NCI-H524 treated with DMSO at 0.1 percent for 48 hours (cell line): ENCODE measurements around the gene MAD1L1.

ENCODE experiments used
- DNase-seq: peaks from one replicate; lab custom pipeline; 2025; lab: John Stamatoyannopoulos, UW

The MAD1L1 gene

GRCh38 chr7:2139004-2139699, 93.6 kb downstream of the MAD1L1 start:
- no peak for DNase-seq

- DNase-seq, result no peak
Observed at GRCh38 chr7:2138146-2138765, 94.5 kb downstream of the MAD1L1 start.

GRCh38 chr7:2134740-2135139, 98.0 kb downstream of the MAD1L1 start:
- no peak for DNase-seq

- no peak for DNase-seq
Observed at GRCh38 chr7:2132243-2132642, 100.5 kb downstream of the MAD1L1 start.

- no peak for DNase-seq
Observed at GRCh38 chr7:2131800-2132199, 100.9 kb downstream of the MAD1L1 start.

GRCh38 chr7:2131341-2131740, 101.4 kb downstream of the MAD1L1 start:
- no peak for DNase-seq

GRCh38 chr7:2130096-2130375, 102.7 kb downstream of the MAD1L1 start:
- DNase-seq, result no peak

GRCh38 chr7:2129323-2130095, 103.2 kb downstream of the MAD1L1 start:
- DNase-seq, result no peak

- no peak for DNase-seq
Observed at GRCh38 chr7:2128601-2129322, 104.0 kb downstream of the MAD1L1 start.

GRCh38 chr7:2126621-2127020, 106.1 kb downstream of the MAD1L1 start:
- DNase-seq, result no peak

GRCh38 chr7:2125931-2126330, 106.8 kb downstream of the MAD1L1 start:
- no peak for DNase-seq

GRCh38 chr7:2124604-2125345, 108.0 kb downstream of the MAD1L1 start:
- no peak for DNase-seq

- no peak for DNase-seq
Observed at GRCh38 chr7:2123916-2124315, 108.8 kb downstream of the MAD1L1 start.

GRCh38 chr7:2123360-2123759, 109.4 kb downstream of the MAD1L1 start:
- DNase-seq, result no peak

GRCh38 chr7:2122651-2123050, 110.1 kb downstream of the MAD1L1 start:
- no peak for DNase-seq

GRCh38 chr7:2120841-2121830, 111.6 kb downstream of the MAD1L1 start:
- DNase-seq, result no peak

GRCh38 chr7:2120251-2120660, 112.5 kb downstream of the MAD1L1 start:
- no peak for DNase-seq

- no peak for DNase-seq
Observed at GRCh38 chr7:2118630-2119190, 114.0 kb downstream of the MAD1L1 start.

- DNase-seq, result no peak
Observed at GRCh38 chr7:2118056-2118455, 114.7 kb downstream of the MAD1L1 start.

GRCh38 chr7:2117646-2118045, 115.1 kb downstream of the MAD1L1 start:
- no peak for DNase-seq
